ENCODE measurements around the gene SIRT6. TPM values are rescaled to one million over a fixed set of nuclear protein-coding genes. Genes with fewer than 3 reads are reported as not detected.
A peak's percentile ranks its signal among the peaks of the same experiment; 100 is the strongest.
"Not testable (repeated sequence)": the region's sequence is repeated elsewhere in the genome, so short reads cannot be mapped to it uniquely, and the experiment has no call there.

SIRT6 gene
- total RNA-seq, 2 experiments from 2014 or later = 27.1 to 27.2 TPM

DNA sequence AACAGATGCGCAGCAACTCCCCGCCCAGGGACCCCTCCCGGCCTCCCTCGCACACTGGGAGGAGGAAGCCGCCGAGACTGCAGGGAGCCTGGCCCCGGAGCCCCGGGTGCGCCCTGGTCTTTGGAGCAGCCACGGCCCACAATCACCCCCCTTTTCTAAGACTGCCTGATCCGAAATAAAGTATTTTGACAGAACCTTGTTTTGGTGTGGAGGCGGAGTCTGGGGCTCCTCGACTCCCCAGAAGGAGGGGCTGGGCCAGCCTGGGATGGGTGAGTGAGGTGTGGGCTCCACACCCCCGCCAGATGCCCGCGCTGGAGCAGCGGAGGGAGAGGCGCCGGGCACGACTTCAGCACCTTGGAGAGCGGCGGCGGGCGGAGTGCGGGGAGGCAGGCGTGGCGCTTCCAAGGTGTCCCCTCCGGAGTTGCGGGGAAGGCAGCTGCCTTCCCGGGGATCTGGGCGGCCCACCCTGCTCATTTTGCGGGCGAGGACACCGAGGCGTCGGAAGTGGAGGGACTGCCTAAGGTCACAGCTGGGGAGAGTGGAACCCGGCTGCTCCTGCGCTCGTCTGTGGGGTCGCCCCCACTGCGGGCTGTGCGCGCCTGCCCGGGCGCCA is 9.4 kb downstream of the SIRT6 start:
- Mint-ChIP-seq H3K9me3 (no peaks in the 10 kb centered on the region), H3K4me3 (no peak overlapping the region), H3K4me1 (peaks cover 2% of the 10 kb centered on the region), H3K27me3 (peaks cover 25% of the 10 kb centered on the region), H3K36me3 (no peaks in the 10 kb centered on the region), H3K27ac (no peak overlapping the region)
- DNase-seq = peak; percentile 76

DNA sequence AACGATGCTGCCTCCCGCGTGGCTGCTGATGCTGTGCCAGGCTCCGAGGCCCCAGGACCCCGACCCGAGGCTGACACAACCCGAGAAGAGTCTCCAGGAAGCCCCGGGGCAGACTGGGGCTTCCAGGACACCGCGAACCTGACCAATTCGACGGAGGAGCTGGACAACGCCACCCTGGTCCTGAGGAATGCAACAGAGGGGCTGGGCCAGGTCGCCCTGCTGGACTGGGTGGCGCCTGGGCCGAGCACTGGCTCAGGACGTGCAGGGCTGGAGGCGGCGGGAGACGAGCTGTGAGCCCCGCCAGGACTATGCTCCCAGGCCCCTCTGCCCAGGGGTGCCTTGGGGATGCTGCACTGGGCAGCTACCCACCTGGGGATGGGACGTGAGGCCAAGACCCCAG is 10.7 kb downstream of the SIRT6 start:
- no peak for DNase-seq
- Mint-ChIP-seq H3K4me1 (peaks cover 2% of the 10 kb centered on the region), H3K4me3 (no peak overlapping the region), H3K9me3 (no peaks in the 10 kb centered on the region), H3K27ac (no peak overlapping the region), H3K27me3 (peaks cover 35% of the 10 kb centered on the region), H3K36me3 (no peaks in the 10 kb centered on the region)

DNA sequence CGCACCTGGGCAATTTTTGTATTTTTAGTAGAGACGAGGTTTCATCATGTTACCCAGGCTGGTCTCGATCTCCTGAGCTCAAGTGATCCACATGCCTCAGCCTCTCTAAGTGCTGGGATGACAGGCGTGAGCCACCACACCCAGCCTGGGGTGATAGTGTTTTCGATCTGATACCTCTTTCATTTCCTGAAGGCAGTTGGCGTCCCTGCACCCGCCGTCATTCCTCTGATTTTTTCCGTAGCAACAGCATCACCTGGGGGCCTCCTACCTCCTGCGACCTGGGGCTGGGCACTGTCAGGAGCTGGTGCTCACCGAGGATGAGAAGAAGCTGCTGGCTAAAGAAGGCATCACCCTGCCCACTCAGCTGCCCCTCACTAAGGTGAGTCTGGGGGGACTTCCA is 18.1 kb downstream of the SIRT6 start:
- Mint-ChIP-seq H3K9me3 (no peaks in the 10 kb centered on the region), H3K27ac (no peak overlapping the region), H3K27me3 (peaks cover 31% of the 10 kb centered on the region), H3K36me3 (no peaks in the 10 kb centered on the region), H3K4me3 (no peak overlapping the region), H3K4me1 (no peaks in the 10 kb centered on the region)
- no peak for DNase-seq

DNA sequence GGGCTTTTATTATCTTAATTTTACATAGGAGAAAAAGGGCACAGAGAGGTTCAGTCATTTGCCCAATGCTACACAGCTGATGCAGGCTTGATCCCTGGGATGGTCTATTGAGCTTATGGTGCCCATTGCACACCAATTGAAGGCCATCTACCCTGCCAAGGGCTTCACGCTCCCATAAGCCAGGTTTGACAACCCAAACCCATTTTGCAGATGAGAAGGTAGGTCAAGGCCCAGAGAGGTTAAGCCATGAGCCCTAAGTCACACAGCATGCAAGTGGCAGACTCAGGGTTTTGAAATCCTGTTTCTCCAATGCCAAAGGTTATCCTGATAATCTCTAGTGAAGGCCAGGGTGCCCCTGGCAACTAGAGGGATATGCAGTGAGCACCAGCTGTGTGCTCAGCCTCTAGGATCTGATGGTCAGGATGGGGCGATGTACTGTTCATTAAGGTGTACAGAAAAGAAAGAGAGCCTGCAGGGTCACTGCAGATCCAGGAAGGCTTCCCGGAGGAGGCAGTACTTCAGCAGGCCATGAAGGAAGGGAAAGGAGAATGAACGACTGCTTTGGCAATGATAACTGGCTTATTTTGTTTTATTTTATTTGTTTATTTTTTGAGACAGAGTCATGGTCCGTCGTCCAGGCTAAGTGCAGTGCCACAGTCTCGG is 20.8 kb downstream of the SIRT6 start:
- H3K27ac Mint-ChIP-seq = no peak overlapping the region
- no peaks in the 10 kb centered on the region for H3K9me3 Mint-ChIP-seq
- no peaks in the 10 kb centered on the region for H3K36me3 Mint-ChIP-seq
- H3K4me1 Mint-ChIP-seq = no peaks in the 10 kb centered on the region
- no peak overlapping the region for H3K4me3 Mint-ChIP-seq
- no peak for DNase-seq
- peaks cover 10% of the 10 kb centered on the region for H3K27me3 Mint-ChIP-seq

DNA sequence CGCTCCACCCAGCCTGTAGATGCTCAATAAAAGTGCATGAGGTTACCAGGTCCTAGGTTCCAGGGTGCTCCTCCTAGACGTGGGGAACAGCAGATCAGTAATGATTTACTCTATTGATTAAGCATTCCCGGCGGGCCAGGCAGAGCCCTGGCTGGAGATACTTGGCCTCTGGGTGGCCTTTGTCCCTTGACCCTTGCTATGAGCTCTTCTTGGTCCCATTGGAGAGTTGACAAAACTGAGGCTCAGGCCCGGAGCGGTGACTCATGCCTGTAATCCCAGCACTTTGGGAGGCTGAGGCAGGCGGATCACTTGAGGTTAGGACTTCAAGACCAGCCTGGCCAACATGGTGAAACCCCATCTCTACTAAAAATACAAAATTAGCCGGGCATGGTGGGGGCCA is 24.4 kb downstream of the SIRT6 start:
- H3K4me3 Mint-ChIP-seq, DNase-seq, H3K27me3 Mint-ChIP-seq, H3K27ac Mint-ChIP-seq, H3K4me1 Mint-ChIP-seq, H3K9me3 Mint-ChIP-seq, H3K36me3 Mint-ChIP-seq: not testable (repeated sequence)

DNA sequence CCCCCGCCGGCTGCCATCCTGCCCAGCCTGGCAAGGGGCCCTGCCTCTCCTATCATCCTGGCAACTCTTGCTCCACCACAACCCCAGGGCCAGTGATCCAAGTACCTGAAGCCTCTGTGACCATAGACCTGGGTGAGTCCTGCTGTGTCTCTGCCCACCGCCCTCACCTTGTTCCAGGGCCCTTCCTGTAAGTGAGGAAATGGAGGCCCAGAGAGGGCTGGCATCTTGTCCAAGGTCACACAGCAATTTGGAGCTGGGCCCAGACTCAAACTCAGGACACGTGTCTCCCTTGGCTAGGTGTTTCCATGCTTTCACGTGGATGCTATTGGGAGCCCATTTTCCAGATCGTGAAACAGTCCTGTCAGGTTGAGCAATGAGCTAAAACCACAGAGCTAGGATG is 25.2 kb downstream of the SIRT6 start:
- no peak overlapping the region for H3K4me3 Mint-ChIP-seq
- no peak overlapping the region for H3K27ac Mint-ChIP-seq
- DNase-seq = no peak
- no peaks in the 10 kb centered on the region for H3K36me3 Mint-ChIP-seq
- H3K9me3 Mint-ChIP-seq = no peaks in the 10 kb centered on the region
- no peaks in the 10 kb centered on the region for H3K27me3 Mint-ChIP-seq
- H3K4me1 Mint-ChIP-seq = peaks cover 7% of the 10 kb centered on the region

DNA sequence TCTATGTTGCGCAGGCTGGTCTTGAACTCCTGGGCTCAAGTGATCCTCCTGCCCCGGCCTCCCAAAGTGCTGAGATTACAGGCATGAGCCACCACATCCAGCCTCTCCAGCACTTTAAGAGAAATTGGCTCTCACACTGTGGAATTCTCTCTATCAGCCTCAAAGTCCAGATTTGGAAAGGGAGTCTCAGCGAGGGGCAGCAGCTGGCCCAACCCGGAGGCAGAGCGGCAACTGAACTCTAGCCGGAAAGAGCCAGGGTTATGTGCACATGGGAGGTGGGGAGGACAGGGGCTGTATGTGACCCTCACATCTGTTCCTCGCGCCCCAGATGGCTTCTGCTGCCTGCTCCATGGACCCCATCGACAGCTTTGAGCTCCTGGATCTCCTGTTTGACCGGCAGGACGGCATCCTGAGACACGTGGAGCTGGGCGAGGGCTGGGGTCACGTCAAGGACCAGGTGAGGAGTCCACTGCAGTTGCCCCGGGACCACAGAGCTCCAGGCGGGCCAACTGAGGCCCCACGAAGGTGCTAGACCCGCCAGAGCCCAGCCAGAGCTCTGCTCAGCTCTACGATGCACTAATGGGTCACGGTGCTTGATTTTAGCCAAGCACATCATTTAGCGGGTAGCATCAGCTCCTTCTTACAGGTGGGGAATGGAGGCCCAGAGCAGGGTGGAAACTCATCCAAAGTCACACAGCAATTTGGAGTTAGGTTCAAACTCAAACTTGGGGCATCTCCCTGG is 27.6 kb downstream of the SIRT6 start:
- Mint-ChIP-seq H3K27me3 (peaks cover 4% of the 10 kb centered on the region), H3K4me1 (peaks cover 7% of the 10 kb centered on the region), H3K27ac (no peak overlapping the region), H3K9me3 (no peaks in the 10 kb centered on the region), H3K4me3 (no peak overlapping the region), H3K36me3 (no peaks in the 10 kb centered on the region)
- no peak for DNase-seq

DNA sequence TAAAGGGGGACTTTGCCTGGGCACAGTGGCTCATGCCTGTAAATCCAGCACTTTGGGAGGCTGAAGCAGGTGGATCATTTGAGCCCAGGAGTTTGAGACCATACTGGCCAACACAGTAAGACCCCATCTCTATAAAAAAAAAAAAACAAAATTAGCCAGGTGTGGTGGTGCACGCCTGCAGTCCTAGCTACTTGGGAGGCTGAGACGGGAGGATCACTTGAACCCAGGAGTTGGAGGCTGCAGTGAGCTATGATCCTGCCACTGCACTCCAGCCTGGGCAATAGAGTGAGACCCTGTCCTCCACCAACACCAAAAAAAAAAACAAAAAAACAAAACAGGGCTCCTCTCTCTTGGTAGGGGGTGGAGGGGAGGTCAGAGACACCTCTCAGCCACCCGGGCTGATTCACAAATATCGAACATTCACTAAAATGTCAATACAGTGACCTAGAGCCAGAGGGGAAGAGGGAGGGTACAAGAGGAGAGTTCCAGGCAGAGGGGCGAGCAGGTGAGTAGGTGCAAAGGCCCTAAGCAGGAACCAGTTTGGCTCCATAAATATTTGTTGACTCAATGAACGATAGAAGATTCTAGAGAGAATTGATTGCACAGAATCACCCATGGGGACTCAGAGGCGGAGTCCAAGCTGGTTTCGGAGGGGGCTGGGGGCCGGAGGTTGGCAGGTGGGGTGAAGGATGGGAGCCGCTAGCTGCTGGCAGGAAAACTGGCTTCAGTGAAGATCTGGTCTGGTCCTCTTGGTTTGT is 29.9 kb downstream of the SIRT6 start:
- no peak for DNase-seq
- no peaks in the 10 kb centered on the region for H3K9me3 Mint-ChIP-seq
- H3K27me3 Mint-ChIP-seq = peaks cover 5% of the 10 kb centered on the region
- no peak overlapping the region for H3K4me3 Mint-ChIP-seq
- peaks cover 7% of the 10 kb centered on the region for H3K4me1 Mint-ChIP-seq
- H3K27ac Mint-ChIP-seq = no peak overlapping the region
- H3K36me3 Mint-ChIP-seq = no peaks in the 10 kb centered on the region

DNA sequence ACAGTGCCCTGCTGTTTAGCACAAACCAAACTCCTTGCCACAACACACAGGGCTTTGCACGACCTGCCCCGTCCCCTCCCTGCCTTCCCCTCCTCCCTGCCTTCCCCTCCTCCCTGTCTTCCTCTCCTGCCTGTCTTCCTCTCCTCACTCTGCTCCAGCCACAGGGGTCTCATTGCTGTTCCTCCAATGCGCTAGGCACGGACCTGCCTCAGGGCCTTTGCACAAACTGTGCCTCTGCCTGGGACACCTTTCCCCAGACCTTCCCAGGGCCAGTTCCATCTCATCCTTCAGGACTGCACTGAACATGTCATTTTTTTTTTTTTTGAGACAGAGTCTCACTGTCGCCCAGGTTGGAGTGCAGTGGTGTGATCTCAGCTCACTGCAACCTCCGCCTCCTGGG is 30.7 kb downstream of the SIRT6 start:
- Mint-ChIP-seq H3K36me3 (no peaks in the 10 kb centered on the region), H3K4me3 (no peak overlapping the region), H3K27ac (no peak overlapping the region), H3K4me1 (peaks cover 7% of the 10 kb centered on the region), H3K9me3 (no peaks in the 10 kb centered on the region), H3K27me3 (peaks cover 8% of the 10 kb centered on the region)
- no peak for DNase-seq

DNA sequence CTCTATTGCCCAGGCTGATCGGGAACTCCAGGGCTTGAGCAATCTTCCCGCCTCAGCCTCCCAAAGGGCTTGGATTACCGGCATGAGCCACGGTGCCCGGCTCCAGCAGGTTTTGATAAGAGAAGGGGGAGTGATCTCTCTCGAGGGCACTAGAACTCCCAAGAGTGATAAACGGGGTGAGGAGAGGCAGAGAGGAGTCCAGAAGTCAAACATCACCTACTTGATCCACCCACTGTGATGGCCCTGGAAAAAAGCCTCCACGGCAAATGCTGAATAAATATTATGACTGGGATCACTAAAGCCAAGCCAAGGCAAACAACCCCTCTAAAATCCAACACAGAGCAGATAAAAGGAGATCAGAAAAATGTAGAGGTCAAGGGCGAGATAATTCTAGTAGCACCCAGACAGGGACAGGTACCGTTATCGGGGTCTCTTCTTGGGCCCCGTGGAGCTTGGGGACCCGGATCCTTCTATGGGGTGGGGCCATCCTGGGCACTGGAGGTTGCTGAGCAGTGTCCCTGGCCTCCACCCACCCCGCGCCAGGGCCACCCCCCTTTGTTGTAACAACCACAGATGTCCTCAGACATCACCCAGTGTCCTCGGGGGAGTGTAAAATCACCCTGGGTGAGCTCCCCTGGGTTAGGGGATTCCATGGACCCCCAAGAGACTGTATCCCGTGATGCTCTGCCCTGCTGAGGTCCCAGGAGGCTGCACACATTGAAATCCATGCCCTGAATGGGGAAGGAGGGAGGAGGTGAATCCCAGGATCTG is 32.7 kb downstream of the SIRT6 start:
- no peaks in the 10 kb centered on the region for H3K36me3 Mint-ChIP-seq
- H3K4me3 Mint-ChIP-seq = no peak overlapping the region

DNA sequence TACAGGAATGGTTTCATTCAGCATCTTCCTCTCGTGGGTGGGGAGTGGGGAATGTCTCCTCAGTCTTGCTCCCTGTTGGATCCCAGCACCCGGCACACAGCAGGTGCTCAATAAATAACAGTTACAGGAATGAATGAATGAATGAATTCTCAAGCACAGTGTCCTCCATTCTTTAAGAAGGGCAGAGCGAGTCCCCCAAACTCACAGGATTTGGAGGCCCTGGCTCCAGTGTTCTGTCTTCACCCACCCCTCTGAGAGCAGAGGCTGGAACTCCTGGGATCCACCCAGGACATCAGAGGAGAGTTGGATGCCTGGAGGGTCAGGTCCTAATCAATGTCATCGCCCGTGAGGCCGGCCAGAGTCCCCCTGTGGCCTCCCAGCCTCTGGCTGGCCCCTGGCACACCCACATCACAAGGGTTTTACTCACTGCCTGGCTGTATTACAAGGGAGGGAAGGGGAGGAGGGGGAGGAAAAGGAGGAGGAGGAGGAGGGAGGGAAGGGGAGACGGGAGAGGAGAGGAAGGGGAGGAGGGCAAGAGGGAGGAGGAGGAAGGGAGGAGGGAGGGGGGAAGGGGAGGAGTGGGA is 37.6 kb downstream of the SIRT6 start:
- H3K9me3 Mint-ChIP-seq = no peaks in the 10 kb centered on the region
- H3K27me3 Mint-ChIP-seq = peaks cover 17% of the 10 kb centered on the region
- H3K4me1 Mint-ChIP-seq = peaks cover 5% of the 10 kb centered on the region
- H3K27ac Mint-ChIP-seq = no peak overlapping the region
- DNase-seq = no peak
- no peaks in the 10 kb centered on the region for H3K36me3 Mint-ChIP-seq
- no peak overlapping the region for H3K4me3 Mint-ChIP-seq

More for the DNA sequence above, 32.7 kb downstream of the SIRT6 start:
- peaks cover 7% of the 10 kb centered on the region for H3K4me1 Mint-ChIP-seq
- no peak overlapping the region for H3K27ac Mint-ChIP-seq
- H3K27me3 Mint-ChIP-seq = peaks cover 16% of the 10 kb centered on the region
- DNase-seq = no peak
- no peaks in the 10 kb centered on the region for H3K9me3 Mint-ChIP-seq

DNA sequence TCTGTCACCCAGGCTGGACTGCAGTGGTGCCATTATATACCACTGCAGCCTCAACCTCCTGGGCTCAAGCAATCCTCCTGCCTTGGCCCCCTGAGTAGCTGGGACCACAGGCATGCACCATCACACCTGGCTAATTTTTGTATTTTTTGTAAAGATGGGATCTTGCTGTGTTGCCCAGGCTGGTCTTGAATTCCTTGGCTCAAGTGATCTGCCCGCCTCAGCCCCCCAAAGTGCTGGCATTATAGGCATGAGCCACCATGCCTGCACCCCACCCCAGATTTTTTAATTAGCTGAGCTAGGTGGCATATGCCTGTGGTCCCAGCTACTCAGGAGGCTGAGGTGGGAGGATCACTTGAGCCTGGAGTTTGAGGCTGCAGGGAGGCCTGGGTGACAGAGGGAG is 39.4 kb downstream of the SIRT6 start:
- not testable (repeated sequence) for DNase-seq, H3K4me3 Mint-ChIP-seq, H3K9me3 Mint-ChIP-seq, H3K4me1 Mint-ChIP-seq, H3K36me3 Mint-ChIP-seq, H3K27ac Mint-ChIP-seq
- H3K27me3 Mint-ChIP-seq = peaks cover 17% of the 10 kb centered on the region

DNA sequence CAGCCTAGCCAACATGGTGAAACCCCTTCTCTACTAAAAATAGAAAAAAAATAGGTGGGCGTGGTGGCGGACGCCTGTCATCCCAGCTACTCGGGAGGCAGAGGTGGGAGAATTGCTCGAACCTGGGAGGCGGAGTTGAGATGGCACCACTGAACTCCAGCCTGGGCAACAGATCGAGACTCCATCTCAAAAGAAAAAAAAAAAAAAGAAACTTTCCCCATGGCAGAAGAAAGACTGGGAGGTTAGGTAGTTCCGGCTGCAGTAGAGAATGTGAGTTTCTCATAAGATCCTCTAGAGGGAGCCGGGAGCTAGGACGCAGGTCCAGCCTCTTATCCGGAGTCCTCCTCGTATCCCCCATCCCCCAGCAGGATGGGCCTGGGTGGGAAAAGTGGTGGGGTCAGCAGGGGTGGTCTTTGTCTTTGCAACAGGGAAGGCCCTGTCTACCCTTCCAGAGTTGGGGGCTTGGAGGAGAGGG is 42.1 kb downstream of the SIRT6 start:
- H3K27ac Mint-ChIP-seq = no peak overlapping the region
- no peaks in the 10 kb centered on the region for H3K36me3 Mint-ChIP-seq
- no peaks in the 10 kb centered on the region for H3K9me3 Mint-ChIP-seq
- DNase-seq = no peak
- no peak overlapping the region for H3K4me3 Mint-ChIP-seq
- peaks cover 7% of the 10 kb centered on the region for H3K4me1 Mint-ChIP-seq
- peaks cover 6% of the 10 kb centered on the region for H3K27me3 Mint-ChIP-seq

DNA sequence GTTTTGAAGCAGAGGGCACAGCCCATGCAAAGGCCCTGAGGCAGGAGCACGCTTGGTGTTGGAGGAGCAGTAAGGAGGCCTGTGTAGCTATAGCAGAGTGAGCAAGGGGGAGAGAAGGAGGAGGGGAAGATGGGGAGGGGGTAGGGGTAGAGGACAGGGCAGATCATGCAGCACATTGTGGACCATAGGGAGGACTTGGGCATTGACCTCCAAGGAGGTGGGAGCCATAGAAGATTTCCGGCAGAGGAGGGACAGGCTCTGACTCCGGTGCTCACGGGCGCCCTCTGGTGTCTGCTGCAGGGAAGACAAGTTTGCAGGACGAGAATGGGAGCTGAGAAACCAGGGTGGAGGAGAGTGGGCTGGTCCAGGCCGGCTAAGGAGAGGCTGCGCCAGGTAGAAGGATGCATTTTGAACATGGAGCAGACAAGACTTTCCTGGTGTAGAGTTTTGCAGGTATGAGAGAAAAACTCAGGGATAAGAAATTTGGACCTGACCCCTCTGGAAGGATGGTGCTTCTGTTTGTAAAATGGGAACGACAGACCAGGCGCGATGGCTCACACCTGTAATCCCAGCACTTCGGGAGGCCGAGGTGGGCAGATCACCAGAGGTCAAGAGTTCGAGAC is 42.6 kb downstream of the SIRT6 start:
- peak; percentile 85 for DNase-seq
- H3K4me3 Mint-ChIP-seq = peak overlapping the region; percentile 9
- H3K27ac Mint-ChIP-seq = no peak overlapping the region
- H3K36me3 Mint-ChIP-seq = no peaks in the 10 kb centered on the region
- no peaks in the 10 kb centered on the region for H3K9me3 Mint-ChIP-seq
- H3K4me1 Mint-ChIP-seq = peaks cover 7% of the 10 kb centered on the region
- peaks cover 4% of the 10 kb centered on the region for H3K27me3 Mint-ChIP-seq
